ENCODE data around the gene CSAG1.
"Not testable (repeated sequence)": the region's sequence is repeated elsewhere in the genome, so short reads cannot be mapped to it uniquely, and the experiment has no call there.

CSAG1 gene

GRCh38 chrX:152697952-152698931, 35.3 kb downstream of the CSAG1 start, which contains the start of gene MAGEA3:
Gene MAGEA3 (plus strand): TSS chrX:152698794. CDS start chrX:152700833, 2,039 bp downstream.
- not testable (repeated sequence) for DNase-seq

- DNase-seq: not testable (repeated sequence)
Measured at GRCh38 chrX:152681012-152681411, 52.5 kb downstream of the CSAG1 start.

All from central memory CD4-positive, alpha-beta T cell (primary cell).